GM12865 (cell line): ENCODE data around the gene GPR132.
"Not testable (repeated sequence)": the region's sequence is repeated elsewhere in the genome, so short reads cannot be mapped to it uniquely, and the experiment has no call there.

Experiments used
- DNase-seq: peaks from one replicate; pipeline ENCODE4 v3.0.0; 2010; ENCODE audit warnings: low read depth
- H3K4me3 ChIP-seq: 2 replicates; pipeline ENCODE4 v1.5.1; 2011; ENCODE audit warnings: mild to moderate bottlenecking, low read depth, low read length, control low read depth
- CTCF ChIP-seq: IDR thresholded peaks from 2 replicates; pipeline ENCODE4 v1.5.1; 2011; ENCODE audit warnings: low read length, control low read depth, low read depth, inconsistent platforms; ENCODE audit not compliant: insufficient read depth; ENCODE audit errors: missing control alignments

GPR132 gene, protein sequence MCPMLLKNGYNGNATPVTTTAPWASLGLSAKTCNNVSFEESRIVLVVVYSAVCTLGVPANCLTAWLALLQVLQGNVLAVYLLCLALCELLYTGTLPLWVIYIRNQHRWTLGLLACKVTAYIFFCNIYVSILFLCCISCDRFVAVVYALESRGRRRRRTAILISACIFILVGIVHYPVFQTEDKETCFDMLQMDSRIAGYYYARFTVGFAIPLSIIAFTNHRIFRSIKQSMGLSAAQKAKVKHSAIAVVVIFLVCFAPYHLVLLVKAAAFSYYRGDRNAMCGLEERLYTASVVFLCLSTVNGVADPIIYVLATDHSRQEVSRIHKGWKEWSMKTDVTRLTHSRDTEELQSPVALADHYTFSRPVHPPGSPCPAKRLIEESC

GRCh38 chr14:105065280-105066228 lies at the start of gene GPR132:
Gene GPR132, minus strand, starts transcription at chr14:105065430. Its CDS starts 10,010 bp downstream, at chr14:105055420.
- peak within 1 kb of the TSS; percentile 86 for H3K4me3 ChIP-seq
- DNase-seq, result peak; percentile 97
- no peak for TF ChIP-seq CTCF

- not testable (repeated sequence) for DNase-seq, H3K4me3 ChIP-seq
These were observed 44.0 kb upstream of the GPR132 start for GRCh38 chr14:105109243-105109642.

DNA sequence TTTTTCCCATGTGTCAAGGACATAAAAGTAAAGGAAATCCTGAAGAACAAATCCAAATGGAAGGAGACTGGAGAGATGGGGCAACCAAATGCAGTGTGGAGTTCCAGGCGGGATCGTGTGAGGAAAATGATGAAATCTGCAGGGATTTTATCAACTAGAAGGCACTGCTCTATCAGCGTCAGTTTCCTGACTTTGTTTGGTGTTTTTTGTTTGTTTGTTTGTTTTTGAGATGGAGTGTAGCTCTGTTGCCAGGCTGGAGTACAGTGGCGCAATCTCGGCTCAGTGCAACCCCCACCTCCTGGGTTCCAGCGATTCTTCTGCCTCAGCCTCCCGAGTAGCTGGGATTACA lies 43.3 kb upstream of the GPR132 start:
- no peak overlapping the region for H3K4me3 ChIP-seq
- DNase-seq, result no peak
- TF ChIP-seq CTCF, result no peak

DNA sequence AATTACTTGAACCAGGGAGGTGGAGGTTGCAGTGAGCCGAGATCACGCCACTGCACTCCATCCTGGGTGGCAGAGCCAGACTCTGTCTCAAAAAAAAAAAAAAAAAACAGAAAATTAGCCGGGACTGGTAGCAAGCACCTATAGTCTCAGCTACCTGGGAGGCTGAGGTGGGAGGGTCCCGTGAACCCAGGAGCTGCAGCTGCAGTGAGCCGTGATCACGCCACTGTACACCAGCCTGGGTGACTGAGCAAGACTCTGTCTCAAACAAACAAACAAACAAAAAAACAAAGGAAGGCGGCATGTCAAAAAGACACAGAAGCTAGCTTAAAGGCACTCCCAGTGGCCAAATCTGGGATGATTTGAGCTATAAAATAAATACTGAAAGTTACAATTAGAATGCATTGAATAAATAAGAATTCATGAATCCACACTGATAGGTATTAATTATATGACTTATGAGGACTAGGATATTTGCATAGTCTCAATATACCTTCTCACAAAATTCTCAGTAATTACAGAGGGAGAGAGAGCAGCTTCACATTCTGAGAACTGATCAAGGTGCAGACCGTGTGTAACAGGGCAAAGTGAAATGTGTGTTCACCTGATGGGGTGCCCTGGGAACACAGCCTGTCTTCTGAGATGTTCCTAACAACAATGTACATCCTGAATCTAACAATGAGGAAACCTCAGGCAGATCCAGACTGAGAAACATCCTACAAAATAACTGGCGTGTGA lies 42.7 kb upstream of the GPR132 start:
- no peak for DNase-seq
- no peak overlapping the region for H3K4me3 ChIP-seq
- TF ChIP-seq CTCF, result no peak

DNA sequence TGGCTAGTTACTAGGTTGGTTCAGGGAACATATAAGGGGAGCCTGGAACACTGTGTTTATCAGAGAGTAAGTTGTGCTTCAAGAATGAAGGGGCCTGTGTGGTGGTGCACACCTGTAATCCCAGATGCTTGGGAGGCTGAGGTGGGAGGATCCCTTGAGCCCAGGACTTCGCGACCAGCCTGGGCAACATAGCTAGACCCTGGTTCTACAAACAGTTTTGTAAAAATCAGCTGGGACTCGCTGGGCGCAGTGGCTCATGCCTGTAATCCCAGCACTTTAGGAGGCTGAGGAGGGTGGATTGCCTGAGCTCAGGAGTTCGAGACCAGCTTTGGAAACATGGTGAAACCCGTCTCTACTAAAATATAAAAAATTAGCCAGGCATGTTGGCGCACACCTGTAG lies 42.1 kb upstream of the GPR132 start:
- no peak for TF ChIP-seq CTCF
- DNase-seq, result no peak
- no peak overlapping the region for H3K4me3 ChIP-seq

GRCh38 chr14:105105158-105105557 lies 39.9 kb upstream of the GPR132 start:
- no peak overlapping the region for H3K4me3 ChIP-seq
- no peak for DNase-seq
- no peak for TF ChIP-seq CTCF

DNA sequence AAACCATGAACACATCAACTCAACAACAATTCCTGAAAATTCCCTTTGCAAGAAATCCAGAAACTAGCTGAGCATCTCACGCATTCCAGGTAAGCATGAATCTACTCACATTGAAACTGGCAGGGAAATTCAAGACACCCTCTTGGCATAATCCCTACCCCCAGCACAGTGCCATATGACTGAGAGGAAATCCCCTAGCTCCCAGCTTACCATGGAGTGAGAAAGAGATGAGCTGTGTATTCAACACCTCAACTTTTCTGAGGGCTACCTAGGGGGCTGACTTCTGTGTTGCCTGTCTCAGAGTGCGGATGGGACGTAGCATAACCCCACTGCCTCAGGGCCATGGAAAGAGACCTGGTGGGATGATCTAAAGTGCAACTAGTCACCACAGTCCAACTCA lies 37.7 kb upstream of the GPR132 start:
- no peak for TF ChIP-seq CTCF
- DNase-seq, result peak; percentile 23
- no peak overlapping the region for H3K4me3 ChIP-seq
